ENCODE results near the gene ACOX3.

The ACOX3 gene

GRCh38 chr4:8467016-8467415 lies 26.5 kb upstream of the ACOX3 start:
- peaks cover 33% of the 10 kb centered on the region; the same call in 1 of the 2 replicates for H3K36me3 ChIP-seq (ENCODE audit: insufficient read depth, low read length)
- no peaks in the 10 kb centered on the region for H3K9me3 ChIP-seq (ENCODE audit: insufficient read depth, low read depth, low read length)
- H3K27me3 ChIP-seq (ENCODE audit: insufficient read depth, low read length, poor library complexity, severe bottlenecking): no peaks in the 10 kb centered on the region
- TF ChIP-seq EZH2phosphoT487 (IDR thresholded peaks at IDR 0.05; ENCODE audit: borderline replicate concordance) (no peak), CTCF (conservative IDR thresholded peaks at IDR 0.05; ENCODE audit: low read length) (no peak)
- H4K20me1 ChIP-seq (ENCODE audit: insufficient read depth, low read length, poor library complexity, severe bottlenecking): no peaks in the 10 kb centered on the region
- H3K9ac ChIP-seq (ENCODE audit: low read depth, low read length, poor library complexity, severe bottlenecking): no peak overlapping the region
- no peak overlapping the region for H2AFZ ChIP-seq (ENCODE audit: low read length)
- no peaks in the 10 kb centered on the region for H3K4me1 ChIP-seq (ENCODE audit: insufficient read depth, low read length, poor library complexity, severe bottlenecking)
- no peaks in the 10 kb centered on the region for H3K79me2 ChIP-seq (ENCODE audit: insufficient read depth, low read length)
- H3K4me3 ChIP-seq (ENCODE audit: low read length, poor library complexity, severe bottlenecking): no peak overlapping the region
- no peaks in the 10 kb centered on the region for H3F3A ChIP-seq (ENCODE audit: low read depth)
- H3K4me2 ChIP-seq (ENCODE audit: low read depth, low read length, poor library complexity, severe bottlenecking): no peak overlapping the region
- no peaks in the 10 kb centered on the region for H3K9me2 ChIP-seq (replicated peaks; ENCODE audit: low read depth, low read length)

GRCh38 chr4:8465615-8466611 lies 25.4 kb upstream of the ACOX3 start:
- no peak overlapping the region for H2AFZ ChIP-seq (ENCODE audit: low read length)
- H3F3A ChIP-seq (ENCODE audit: low read depth): no peaks in the 10 kb centered on the region
- no peak overlapping the region for H3K4me2 ChIP-seq (ENCODE audit: low read depth, low read length, poor library complexity, severe bottlenecking)
- no peaks in the 10 kb centered on the region for H3K9me2 ChIP-seq (replicated peaks; ENCODE audit: low read depth, low read length)
- TF ChIP-seq CTCF (conservative IDR thresholded peaks at IDR 0.05; ENCODE audit: low read length) (no peak), EZH2phosphoT487 (IDR thresholded peaks at IDR 0.05; ENCODE audit: borderline replicate concordance) (no peak)
- H3K9ac ChIP-seq (ENCODE audit: low read depth, low read length, poor library complexity, severe bottlenecking): no peak overlapping the region
- H3K79me2 ChIP-seq (ENCODE audit: insufficient read depth, low read length): no peaks in the 10 kb centered on the region
- peaks cover 33% of the 10 kb centered on the region; the same call in 1 of the 2 replicates for H3K36me3 ChIP-seq (ENCODE audit: insufficient read depth, low read length)
- no peaks in the 10 kb centered on the region for H3K9me3 ChIP-seq (ENCODE audit: insufficient read depth, low read depth, low read length)
- H3K4me3 ChIP-seq (ENCODE audit: low read length, poor library complexity, severe bottlenecking): no peak overlapping the region
- no peaks in the 10 kb centered on the region for H3K4me1 ChIP-seq (ENCODE audit: insufficient read depth, low read length, poor library complexity, severe bottlenecking)
- H4K20me1 ChIP-seq (ENCODE audit: insufficient read depth, low read length, poor library complexity, severe bottlenecking): no peaks in the 10 kb centered on the region
- no peaks in the 10 kb centered on the region for H3K27me3 ChIP-seq (ENCODE audit: insufficient read depth, low read length, poor library complexity, severe bottlenecking)

DNA sequence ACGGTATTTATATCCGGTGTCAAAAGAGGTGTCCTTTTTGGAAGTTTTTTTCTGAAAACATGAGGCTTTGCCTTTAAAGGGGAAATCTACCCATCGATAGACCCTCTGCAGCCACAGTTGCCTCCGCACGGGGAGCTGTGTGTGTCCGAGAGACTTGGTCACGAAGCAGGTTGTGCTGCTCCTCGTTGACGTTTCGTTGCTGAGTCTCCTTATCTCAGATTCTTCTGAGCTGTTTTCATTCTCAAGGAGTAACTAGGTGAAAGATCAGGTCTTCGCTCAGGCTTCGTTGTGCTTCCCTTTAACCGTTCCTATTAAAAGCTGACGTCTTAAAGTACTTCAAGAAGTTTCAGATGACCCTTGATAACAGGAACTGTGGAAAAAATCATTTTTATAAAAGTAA lies 23.9 kb upstream of the ACOX3 start:
- Histone ChIP-seq H3K27me3 (ENCODE audit: insufficient read depth, low read length, poor library complexity, severe bottlenecking) (no peaks in the 10 kb centered on the region), H2AFZ (ENCODE audit: low read length) (no peak overlapping the region), H3K36me3 (ENCODE audit: insufficient read depth, low read length) (peaks cover 32% of the 10 kb centered on the region; the same call in 1 of the 2 replicates), H3K9me2 (replicated peaks; ENCODE audit: low read depth, low read length) (no peaks in the 10 kb centered on the region), H4K20me1 (ENCODE audit: insufficient read depth, low read length, poor library complexity, severe bottlenecking) (no peaks in the 10 kb centered on the region), H3K9ac (ENCODE audit: low read depth, low read length, poor library complexity, severe bottlenecking) (no peak overlapping the region), H3K4me1 (ENCODE audit: insufficient read depth, low read length, poor library complexity, severe bottlenecking) (no peaks in the 10 kb centered on the region), H3K79me2 (ENCODE audit: insufficient read depth, low read length) (no peaks in the 10 kb centered on the region), H3K9me3 (ENCODE audit: insufficient read depth, low read depth, low read length) (no peaks in the 10 kb centered on the region), H3K4me3 (ENCODE audit: low read length, poor library complexity, severe bottlenecking) (no peak overlapping the region), H3F3A (ENCODE audit: low read depth) (no peaks in the 10 kb centered on the region), H3K4me2 (ENCODE audit: low read depth, low read length, poor library complexity, severe bottlenecking) (no peak overlapping the region)
- TF ChIP-seq EZH2phosphoT487 (IDR thresholded peaks at IDR 0.05; ENCODE audit: borderline replicate concordance) (no peak), CTCF (conservative IDR thresholded peaks at IDR 0.05; ENCODE audit: low read length) (no peak)
